DMS 273 (cell line): ENCODE data around the gene FKBP15.
"Not testable (repeated sequence)": the region's sequence is repeated elsewhere in the genome, so short reads cannot be mapped to it uniquely, and the experiment has no call there.

Experiments used
- DNase-seq: peaks from one replicate; lab custom pipeline; 2025; ENCODE audit not compliant: unreplicated experiment; lab: John Stamatoyannopoulos, UW

FKBP15 gene

DNA sequence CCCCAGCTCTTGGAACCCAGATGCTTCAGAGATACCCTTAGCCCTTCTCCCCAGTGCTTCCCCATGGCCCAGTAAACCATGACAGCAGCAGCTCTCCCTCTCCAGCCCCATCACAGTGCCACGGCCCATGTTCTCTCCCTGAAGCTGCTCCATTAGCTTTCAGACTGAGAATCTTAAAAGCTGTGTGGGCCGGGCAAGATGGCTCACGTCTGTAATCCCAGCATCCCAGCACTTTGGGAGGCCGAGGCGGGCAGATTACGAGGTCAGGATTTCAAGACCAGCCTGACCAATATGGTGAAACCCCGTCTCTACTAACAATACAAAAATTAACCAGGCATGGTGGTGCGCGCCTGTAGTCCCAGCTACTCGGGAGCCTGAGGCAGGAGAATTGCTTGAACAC, 71.5 kb downstream of the FKBP15 start:
- not testable (repeated sequence) for DNase-seq

DNA sequence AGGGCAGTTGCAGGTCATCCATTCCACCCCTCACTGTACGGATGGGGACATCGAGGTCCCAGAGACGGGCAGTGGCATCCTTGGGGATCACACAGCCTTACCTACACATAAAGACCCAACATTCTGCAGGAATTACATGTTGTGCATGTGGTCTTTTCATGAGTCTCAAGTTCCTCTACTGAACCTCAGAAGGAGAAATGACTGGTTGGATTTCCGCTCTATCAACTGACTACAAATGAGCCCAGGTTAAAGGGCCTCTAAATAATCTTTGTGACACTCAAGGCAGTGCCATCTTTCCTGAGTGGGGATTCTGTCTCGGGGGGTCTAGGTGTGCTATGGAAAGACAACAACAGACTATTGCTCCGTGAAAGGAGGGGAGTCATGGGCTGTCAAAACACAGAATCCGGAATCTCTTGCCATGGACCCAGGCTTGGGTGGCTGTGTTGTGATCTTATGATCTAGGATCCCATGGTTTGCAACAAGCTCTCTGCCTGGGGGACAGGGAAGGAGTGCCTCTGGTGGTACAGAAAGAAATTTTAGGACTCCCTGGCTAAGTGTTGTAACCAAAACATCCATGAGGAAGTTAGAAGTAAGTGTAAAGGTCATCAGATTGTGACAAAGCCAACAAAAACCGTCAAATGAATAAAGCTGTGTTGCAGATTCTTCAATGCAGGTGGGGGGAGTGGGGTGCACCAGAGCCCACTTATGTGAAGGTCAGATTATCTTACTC, 72.1 kb downstream of the FKBP15 start:
- no peak for DNase-seq

DNA sequence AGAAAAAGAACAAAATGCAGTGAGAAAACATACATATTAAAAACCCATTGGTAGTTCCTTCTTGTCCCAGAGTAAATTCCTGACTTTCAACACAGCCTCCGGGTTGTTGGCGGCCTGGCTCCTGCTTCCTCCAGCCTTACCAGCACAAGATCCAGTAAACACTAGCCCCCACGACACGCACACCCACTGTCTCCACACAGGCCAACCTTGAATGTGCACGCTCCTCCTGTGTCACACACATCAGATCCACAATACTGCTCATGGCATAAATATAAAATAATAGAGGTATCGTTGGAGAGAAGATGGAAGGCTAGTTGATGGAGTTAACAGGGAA, 72.7 kb downstream of the FKBP15 start:
- no peak for DNase-seq

DNA sequence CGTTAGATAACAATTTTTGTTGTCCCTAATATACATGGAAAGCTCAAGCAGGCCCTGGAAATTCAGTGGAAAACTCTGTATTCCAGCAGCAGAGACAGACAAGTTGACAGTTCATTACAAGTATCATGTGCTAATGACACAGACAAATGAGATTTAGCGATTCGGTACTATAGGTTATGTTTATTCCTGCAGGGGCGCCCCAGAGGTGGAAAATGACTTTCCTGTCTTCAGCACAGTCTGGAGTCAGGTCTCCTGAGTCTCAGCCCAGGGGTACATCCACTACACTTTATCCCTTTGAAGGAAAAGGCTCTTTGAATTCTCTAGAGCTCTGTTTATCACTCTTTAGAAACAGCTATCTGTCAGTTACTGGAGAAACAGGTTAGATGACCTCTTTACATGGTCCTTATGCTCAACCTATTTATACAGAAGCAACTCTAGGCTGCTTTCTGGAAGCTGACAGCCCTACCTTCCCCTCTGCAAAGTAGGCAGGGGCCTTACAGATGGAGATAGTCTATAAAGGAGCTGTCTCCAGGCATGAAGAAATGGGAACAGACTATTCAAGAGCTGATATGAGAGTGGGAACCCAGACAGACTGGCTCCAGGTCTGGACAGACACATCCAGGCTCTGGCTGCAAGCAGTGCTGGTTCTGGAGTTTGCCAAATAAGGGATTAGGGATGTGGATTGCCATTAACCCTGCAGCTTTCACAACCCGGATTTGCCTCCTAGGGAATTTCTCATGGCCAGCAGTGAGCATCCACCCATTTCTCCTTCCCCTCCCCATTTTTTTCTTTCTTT, 77.4 kb downstream of the FKBP15 start:
- DNase-seq, result no peak

DNA sequence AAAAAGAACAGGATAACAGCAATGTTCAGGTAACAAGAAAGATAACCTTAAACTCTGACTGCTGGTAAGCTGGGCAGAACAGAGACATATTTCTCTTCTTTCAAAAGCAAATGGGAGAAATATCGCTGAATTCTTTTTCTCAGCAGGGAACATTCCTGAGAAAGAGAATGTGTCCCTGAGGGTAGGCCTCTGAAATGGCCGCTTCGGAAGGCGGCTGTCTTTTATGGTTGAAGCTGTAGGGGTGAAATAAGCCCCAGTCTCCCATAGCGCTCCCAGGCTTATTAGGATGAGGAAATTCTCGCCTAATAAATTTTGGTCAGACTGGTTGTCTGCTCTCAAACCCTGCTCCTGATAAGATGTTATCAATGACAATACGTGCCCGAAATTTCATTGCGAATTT, 80.2 kb downstream of the FKBP15 start:
- not testable (repeated sequence) for DNase-seq

DNA sequence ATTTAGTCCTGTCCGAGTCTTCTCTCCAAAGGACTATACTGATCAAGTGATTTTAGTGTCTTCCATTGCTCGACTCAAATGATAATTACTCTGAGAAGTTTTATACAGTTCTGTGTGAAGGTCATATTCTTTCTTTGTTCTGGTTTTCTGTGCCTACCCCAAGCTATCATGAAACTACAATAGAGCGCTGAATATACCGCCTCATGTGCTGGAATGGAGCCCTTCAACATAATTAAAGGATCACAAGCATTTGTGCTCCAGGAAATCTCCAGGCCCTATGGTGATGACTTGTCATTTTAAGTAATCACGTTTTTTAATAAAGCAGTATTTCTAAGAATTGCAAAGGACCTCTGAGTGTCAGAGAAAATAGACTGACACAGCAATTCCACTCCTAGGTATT, 81.1 kb downstream of the FKBP15 start:
- DNase-seq, result no peak

DNA sequence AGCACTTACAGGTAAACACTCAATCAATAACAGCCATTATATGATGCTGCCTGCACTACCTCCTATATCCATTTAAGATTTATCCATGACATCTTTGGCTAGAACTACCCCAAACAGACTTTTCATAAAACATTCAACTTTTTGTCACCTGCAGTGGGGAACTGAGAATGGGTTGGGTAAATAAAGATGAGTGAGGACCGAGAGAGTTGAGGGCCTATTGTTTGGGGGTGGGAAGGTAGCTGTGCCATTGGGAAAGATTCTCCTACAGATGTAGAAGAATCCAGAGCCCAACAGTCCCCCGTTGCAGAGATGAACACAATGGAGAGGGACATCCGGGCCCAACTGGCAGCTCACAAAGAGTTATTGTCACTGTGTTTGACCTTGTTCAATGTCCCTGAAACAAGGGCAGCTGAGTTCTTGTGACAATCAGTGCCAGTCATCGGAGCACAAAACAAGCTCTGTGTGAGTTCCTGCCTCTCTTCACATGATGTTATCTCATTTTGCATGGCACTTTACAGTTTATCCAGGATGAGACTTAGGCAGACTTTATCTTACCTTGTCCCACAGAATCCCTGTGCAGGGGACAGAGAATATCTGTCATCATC, 81.8 kb downstream of the FKBP15 start:
- DNase-seq, result no peak

DNA sequence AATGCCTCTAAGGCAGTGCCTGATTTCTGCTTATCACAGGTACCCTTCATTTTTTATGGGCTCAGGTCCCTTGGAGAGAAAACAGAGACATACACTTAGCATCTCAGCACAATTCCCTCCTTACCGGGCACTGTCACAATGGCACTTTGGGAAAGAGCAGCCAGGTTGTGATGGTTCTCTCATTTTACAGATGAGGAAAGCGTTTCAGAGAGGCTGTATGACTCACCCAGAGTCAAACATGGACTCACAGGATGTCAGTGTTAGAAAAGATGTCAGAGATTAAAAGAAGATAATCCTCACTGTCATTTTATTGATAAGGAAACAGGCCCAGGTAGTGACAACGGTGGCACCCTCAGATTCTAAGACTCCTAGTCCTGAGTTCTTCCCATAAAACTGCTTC, 82.3 kb downstream of the FKBP15 start:
- no peak for DNase-seq

DNA sequence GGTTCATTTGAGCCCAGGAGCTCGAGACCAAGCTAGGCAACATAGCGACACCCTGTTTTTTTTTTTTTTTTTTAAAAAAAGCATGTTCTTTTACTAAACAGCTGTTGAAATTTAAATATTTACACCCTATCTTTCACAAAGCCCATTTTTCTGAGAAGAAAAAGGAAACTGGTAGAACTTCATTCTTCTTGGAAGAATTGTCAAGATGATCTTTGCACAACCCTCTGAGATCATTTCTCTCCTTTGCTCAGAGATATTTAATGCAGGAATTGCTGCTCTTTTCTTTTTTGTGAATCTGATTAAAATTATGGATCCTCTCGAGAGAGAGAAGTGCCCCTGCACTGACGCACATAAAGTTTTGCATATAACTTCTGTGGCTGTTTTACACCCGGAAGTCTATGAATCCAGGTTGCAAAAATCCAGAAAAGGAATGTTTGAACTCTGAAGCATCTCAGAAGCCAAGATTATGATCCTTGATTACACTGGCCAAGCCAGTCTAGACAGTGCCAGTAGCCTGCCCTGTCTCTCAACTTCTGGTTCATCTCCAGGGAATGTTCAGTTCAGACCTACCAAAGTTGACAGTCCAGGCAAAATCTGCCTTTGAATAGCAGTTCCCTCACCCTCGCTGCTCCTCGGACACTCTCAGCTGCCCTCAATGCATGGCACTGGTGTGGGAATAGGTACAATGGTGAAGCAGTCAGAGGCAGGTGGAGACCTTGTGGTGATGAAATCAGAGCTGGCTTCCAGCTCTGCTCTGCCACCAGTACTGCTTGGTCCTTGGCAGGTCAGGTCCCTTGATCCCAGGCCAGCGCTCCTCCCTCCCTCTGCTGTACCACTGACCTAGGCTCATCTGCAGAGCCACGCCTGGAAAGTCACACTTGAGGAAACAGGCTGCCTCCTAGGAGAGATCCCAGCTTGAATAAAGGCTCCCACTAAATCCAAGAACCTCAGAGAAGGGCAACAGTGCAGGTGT, 83.6 kb downstream of the FKBP15 start:
- DNase-seq, result no peak

DNA sequence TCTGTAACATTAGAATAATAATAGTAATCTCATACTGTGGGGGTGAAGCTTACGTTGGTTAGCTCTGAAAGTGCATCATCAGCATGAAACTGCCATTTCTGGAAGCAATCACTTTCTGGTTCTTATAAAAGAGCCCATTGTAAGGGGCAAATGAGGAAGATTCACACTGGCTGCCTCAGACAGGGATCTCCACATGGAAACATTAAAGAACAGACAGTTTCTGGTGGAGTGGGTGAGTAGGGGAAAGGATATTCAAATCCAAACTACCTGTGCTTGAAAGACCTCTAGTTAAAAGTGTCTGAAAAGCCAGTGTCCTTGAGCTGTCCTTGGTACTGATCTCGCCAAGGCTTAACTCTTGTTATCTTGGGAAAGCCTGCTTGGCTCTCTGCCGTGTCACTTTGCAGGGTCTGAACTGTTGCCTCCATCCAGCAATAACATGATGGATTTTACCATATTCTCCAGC, 89.4 kb downstream of the FKBP15 start:
- DNase-seq, result peak; percentile 14

DNA sequence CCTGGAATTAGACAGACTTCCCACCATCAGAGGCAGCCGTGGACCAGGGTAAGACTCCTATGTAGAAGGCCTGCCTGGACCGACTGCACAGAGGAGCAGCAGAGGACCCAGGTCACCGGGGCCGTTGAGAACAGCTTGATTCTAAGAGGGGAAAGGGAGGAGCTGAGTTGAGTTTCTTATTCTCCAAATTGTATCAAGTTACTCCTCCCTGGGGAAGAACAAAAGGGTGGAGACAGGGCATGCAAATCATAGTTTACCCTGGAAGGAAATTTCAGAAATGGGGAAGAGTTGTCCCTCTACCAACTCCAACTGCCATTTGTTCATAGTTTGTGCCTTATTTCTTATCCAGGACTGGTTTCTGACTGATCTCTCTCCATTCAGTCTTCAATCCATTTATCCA, 91.2 kb downstream of the FKBP15 start:
- no peak for DNase-seq

DNA sequence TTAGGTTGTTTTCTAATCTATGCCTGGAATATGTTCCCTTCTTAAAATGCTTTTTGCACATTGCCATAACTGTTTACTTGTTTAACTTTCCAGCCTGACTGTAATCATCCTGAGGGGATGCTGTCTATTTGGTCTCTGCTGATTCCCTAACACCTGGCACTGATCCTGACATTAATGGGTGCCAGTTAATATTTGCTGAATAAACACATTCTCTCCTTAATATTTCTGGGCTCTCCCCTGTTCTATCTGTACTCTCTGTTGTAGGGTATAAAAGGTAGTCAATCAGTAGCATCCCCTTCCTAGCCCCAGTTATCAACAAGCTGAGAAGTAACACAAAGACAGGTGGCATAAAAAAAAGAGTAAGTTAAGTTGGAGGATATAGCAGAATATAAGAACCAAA, 91.6 kb downstream of the FKBP15 start:
- no peak for DNase-seq

DNA sequence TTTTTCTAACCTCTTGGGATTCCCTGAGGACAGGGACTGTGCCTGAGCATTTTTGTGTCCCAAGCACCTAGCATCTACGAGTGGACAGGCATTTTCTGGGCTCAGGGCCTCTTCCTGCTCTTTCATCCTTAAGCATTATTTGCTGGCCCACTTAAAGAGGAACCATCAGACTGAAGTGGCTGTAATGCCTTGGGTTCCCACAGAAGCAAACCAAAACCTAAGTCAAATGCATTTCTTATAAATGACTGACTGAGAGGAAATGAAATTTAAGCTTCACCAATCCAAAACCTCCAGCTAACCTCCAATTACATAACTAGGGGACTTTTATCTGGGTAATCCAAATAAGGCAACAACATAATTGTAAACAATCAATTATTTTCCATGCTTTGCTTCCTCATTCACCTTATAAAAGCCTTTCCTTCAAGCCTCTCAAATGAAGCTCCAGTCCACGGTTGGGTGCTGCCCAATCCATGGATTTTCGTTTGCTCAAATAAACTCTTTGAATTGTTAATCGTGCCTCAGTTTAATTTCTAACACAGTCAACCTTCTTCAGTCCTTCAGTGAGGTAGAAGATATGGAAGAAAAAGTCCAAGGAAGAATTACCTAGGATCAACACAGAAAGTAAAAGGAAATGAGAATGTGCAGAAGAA, 95.6 kb downstream of the FKBP15 start:
- DNase-seq, result no peak

DNA sequence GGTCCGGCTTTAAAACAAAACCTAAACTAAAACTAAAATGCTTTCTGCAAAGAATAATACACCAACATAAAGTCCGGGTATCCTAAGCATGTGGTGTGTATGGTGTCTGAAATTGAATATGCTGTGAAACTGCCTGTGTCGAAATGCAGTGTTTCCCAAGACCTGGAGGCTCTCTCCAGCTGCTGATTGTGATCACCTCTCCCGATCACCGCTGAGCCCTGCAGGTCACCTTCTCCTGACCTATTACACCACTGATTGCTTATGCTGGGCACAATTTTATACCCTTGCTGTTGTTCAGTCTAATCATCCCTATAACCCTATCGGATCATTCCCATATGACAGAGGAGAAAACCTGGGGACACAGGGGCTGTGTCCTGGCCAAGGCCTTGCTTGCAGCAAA, 102.2 kb downstream of the FKBP15 start:
- DNase-seq, result not testable (repeated sequence)
